ENCODE results near the gene PBXIP1.

The PBXIP1 gene

DNA sequence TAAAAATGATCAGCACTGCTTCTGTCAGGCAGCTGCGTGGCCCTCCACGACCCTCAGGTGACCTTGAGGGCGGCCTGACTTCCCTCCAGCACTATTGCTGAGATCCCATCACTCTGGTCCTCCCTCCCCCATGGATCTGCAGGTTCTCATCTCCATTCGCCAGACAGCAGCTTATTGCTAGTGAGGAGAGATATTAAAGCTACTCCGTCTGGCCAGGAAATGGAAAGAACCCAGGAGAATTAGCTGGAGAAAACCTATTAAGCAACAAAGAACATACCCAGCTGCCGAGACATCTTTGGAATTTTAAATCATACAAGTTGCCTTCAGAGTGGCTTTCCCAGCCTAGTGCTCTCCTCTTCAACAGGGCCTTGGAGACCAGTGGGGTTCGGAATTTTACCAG lies 60.1 kb downstream of the PBXIP1 start:
- no peak for DNase-seq (ENCODE audit: low read depth in 2 of 2)
